Hepatocyte (in vitro differentiated cells): ENCODE measurements around the gene HDAC11. TPM values are rescaled to one million over a fixed set of nuclear protein-coding genes. Genes with fewer than 3 reads are reported as not detected.

Source experiments
- DNase-seq: peaks from one replicate; pipeline ENCODE4 v3.0.0-alpha.2; 2016; ENCODE audit warnings: low spot score
- H2AFZ ChIP-seq: fragments of 200-600 bp; sonication (generic); 2 replicates; pipeline ENCODE4 v1.6.0; 2016; ENCODE audit warnings: antibody characterized with exemption, mild to moderate bottlenecking
- H3K27ac ChIP-seq: fragments of 200-600 bp; sonication (generic); 2 replicates; pipeline ENCODE4 v1.5.1; 2016; ENCODE audit warnings: mild to moderate bottlenecking
- H3K27me3 ChIP-seq: fragments of 200-600 bp; sonication (generic); 2 replicates; pipeline ENCODE4 v1.6.1; 2016
- H3K36me3 ChIP-seq: fragments of 200-600 bp; sonication (generic); replicated peaks from 2 replicates; pipeline ENCODE4 v1.5.1; 2016; ENCODE audit warnings: low read depth; ENCODE audit not compliant: insufficient read depth
- H3K4me1 ChIP-seq: fragments of 200-600 bp; sonication (generic); 2 replicates; pipeline ENCODE4 v1.5.1; 2016; ENCODE audit warnings: mild to moderate bottlenecking, moderate library complexity; ENCODE audit not compliant: insufficient read depth
- H3K4me2 ChIP-seq: fragments of 200-600 bp; sonication (generic); 2 replicates; pipeline ENCODE4 v1.6.0; 2016
- H3K4me3 ChIP-seq: fragments of 200-600 bp; sonication (generic); 2 replicates; pipeline ENCODE4 v1.5.1; 2016; ENCODE audit warnings: mild to moderate bottlenecking
- H3K79me2 ChIP-seq: fragments of 200-600 bp; sonication (generic); 2 replicates; pipeline ENCODE4 v1.6.0; 2017; ENCODE audit warnings: mild to moderate bottlenecking
- H3K9me2 ChIP-seq: fragments of 200-600 bp; sonication (generic); replicated peaks from 2 replicates; pipeline ENCODE4 v1.6.0; 2017; ENCODE audit warnings: mild to moderate bottlenecking; ENCODE audit not compliant: insufficient read depth
- H3K9me3 ChIP-seq: fragments of 200-600 bp; sonication (generic); 2 replicates; pipeline ENCODE4 v1.5.1; 2016; ENCODE audit warnings: low read depth, mild to moderate bottlenecking
- H4K20me1 ChIP-seq: fragments of 200-600 bp; sonication (generic); 2 replicates; pipeline ENCODE4 v1.6.0; 2016; ENCODE audit warnings: mild to moderate bottlenecking; ENCODE audit not compliant: insufficient read depth, poor library complexity, severe bottlenecking
- CTCF ChIP-seq: fragments of 200-600 bp; sonication (generic); IDR thresholded peaks from 2 replicates; pipeline ENCODE4 v1.5.1; 2016; ENCODE audit warnings: antibody characterized with exemption, mild to moderate bottlenecking; ENCODE audit not compliant: poor library complexity
- EZH2 ChIP-seq: fragments of 200-600 bp; sonication (generic); IDR thresholded peaks from 2 replicates; pipeline ENCODE4 v1.6.1; 2016; ENCODE audit warnings: antibody characterized with exemption, mild to moderate bottlenecking, borderline replicate concordance
- EZH2phosphoT487 ChIP-seq: fragments of 200-600 bp; sonication (generic); IDR thresholded peaks from one replicate; pipeline ENCODE4 v1.6.1; 2018; ENCODE audit warnings: antibody characterized with exemption, mild to moderate bottlenecking, low read depth, moderate library complexity; ENCODE audit not compliant: unreplicated experiment, severe bottlenecking
- WGBS: methylation state at CpG from one replicate; pipeline ENCODE4 v1.1.6; 2016; ENCODE audit warnings: low lambda C conversion rate; ENCODE audit errors: missing lambda C conversion rate; 5-methylcytosine and 5-hydroxymethylcytosine counted together
- polyA plus RNA-seq: library from polyadenylated mRNA; unstranded; fragments of >200 nt; fragmentation: Nextera tagmentation; extraction: Ambion mirVana; gene quantifications from 2 replicates; pipeline ENCODE4 v1.2.1, GENCODE V29; 2016
- total RNA-seq: library from RNA; depleted of rRNA; stranded (reverse); fragments of >200 nt; gene quantifications from 2 replicates; pipeline ENCODE4 v1.2.3, GENCODE V29; 2014

HDAC11 gene
- total and polyA plus RNA-seq, 2 experiments from 2014 or later: 8.4 to 12.3 TPM

DNA sequence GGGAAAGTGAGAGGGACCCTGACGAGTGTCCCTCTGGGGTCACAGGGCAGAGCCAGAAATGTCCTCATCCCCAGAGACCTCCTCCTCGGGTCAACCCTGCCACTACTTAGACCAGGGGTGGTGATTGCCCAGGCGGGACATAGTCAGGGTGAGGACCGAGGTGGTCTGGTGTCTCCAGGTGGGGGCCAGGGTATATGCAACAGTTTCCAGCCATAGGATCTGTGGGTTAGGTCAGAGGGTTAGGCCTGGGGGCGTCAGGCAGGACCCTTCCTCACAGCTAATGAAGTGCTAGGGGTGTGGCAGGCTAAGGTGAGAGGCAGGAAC is 46.5 kb downstream of the HDAC11 start:
- H3K4me3 ChIP-seq: no peak overlapping the region
- no peaks in the 10 kb centered on the region for H3K27me3 ChIP-seq
- no peaks in the 10 kb centered on the region for H3K79me2 ChIP-seq
- H3K4me1 ChIP-seq: peaks cover 13% of the 10 kb centered on the region
- H3K4me2 ChIP-seq: no peak overlapping the region
- no peaks in the 10 kb centered on the region for H3K9me2 ChIP-seq
- no peak for TF ChIP-seq EZH2phosphoT487
- TF ChIP-seq CTCF: no peak
- no peak for TF ChIP-seq EZH2
- 92% methylated on average over 5 of the region's 5 CpGs for WGBS
- H3K27ac ChIP-seq: no peak overlapping the region
- H3K9me3 ChIP-seq: no peaks in the 10 kb centered on the region
- H2AFZ ChIP-seq: no peak overlapping the region
- no peak for DNase-seq
- no peaks in the 10 kb centered on the region for H4K20me1 ChIP-seq
- no peaks in the 10 kb centered on the region for H3K36me3 ChIP-seq

- Histone ChIP-seq H3K4me1 (peaks cover 13% of the 10 kb centered on the region), H4K20me1 (no peaks in the 10 kb centered on the region), H3K4me3 (no peak overlapping the region), H3K36me3 (no peaks in the 10 kb centered on the region), H3K9me3 (no peaks in the 10 kb centered on the region), H2AFZ (no peak overlapping the region), H3K9me2 (no peaks in the 10 kb centered on the region), H3K4me2 (no peak overlapping the region), H3K27ac (no peak overlapping the region), H3K79me2 (no peaks in the 10 kb centered on the region), H3K27me3 (no peaks in the 10 kb centered on the region)
- peak; percentile 42 for DNase-seq
- 65% methylated on average over 10 of the region's 11 CpGs for WGBS
- peak; percentile 25 for TF ChIP-seq CTCF
- no peak for TF ChIP-seq EZH2phosphoT487
Observed at GRCh38 chr3:13528217-13528867, 48.2 kb downstream of the HDAC11 start.

DNA sequence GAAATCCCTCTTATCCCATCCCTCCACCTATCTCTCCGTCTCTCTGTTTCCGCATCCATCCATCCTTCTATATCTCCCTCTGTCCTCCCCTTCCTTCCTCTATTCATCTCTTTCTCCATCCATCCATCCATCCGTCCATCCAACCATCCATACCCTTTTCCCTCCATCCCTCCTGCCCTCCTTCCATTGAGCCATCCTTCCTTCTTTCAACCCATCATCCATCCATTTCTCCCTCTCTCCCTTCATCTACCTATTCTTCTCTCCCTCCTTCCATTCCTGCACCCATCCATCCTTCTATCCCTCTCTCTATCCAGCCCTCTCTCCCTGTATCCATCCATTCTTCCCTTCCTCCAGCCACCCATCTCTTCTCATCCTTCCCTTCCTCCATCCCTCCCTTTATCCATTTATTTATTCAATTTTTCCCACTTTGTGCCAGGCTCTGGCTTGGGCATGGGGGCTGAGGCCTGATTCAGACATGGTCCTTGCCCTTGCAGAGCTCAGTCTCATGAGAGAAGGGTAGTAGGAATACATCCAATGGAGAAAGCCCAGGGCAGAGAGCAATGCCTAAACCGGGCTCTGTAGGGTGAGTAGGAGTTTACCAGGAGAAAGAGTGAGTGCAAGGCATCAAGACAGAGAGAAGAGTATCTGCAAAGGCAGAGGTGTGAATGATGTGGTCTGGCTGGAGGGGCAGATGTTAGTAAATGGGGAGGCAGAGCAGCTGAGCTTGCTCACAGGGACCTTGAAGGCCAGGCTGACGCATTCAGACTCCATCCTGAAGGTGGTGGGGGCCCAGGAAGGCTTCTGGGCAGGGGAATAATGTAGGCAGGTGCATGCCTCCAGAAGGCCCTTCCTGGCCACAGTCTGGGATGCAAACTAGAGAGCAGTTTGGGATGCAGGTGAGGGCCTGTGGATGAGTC is 49.3 kb downstream of the HDAC11 start:
- DNase-seq: no peak

More for the DNA sequence above, 49.3 kb downstream of the HDAC11 start:
- no peaks in the 10 kb centered on the region for H3K79me2 ChIP-seq
- no peaks in the 10 kb centered on the region for H3K9me2 ChIP-seq
- no peak overlapping the region for H3K4me2 ChIP-seq
- H3K4me3 ChIP-seq: no peak overlapping the region
- H3K4me1 ChIP-seq: peaks cover 13% of the 10 kb centered on the region
- no peak for TF ChIP-seq EZH2phosphoT487
- TF ChIP-seq EZH2: no peak
- no peak for TF ChIP-seq CTCF
- H3K9me3 ChIP-seq: no peaks in the 10 kb centered on the region
- no peaks in the 10 kb centered on the region for H4K20me1 ChIP-seq
- H3K27me3 ChIP-seq: no peaks in the 10 kb centered on the region
- H3K36me3 ChIP-seq: no peaks in the 10 kb centered on the region
- H3K27ac ChIP-seq: no peak overlapping the region
- 84% methylated on average over 5 of the region's 5 CpGs for WGBS
- no peak overlapping the region for H2AFZ ChIP-seq
